HG03159 (cell line): ENCODE results near the gene MAPK10.
"Not testable (repeated sequence)": the region's sequence is repeated elsewhere in the genome, so short reads cannot be mapped to it uniquely, and the experiment has no call there.

Experiments
- ATAC-seq: cut with Tn5 transposase; IDR thresholded peaks from one replicate; pipeline ENCODE4 v1.9.1; 2021; ENCODE audit warnings: mild to moderate bottlenecking, moderate library complexity; ENCODE audit not compliant: unreplicated experiment

MAPK10 gene

DNA sequence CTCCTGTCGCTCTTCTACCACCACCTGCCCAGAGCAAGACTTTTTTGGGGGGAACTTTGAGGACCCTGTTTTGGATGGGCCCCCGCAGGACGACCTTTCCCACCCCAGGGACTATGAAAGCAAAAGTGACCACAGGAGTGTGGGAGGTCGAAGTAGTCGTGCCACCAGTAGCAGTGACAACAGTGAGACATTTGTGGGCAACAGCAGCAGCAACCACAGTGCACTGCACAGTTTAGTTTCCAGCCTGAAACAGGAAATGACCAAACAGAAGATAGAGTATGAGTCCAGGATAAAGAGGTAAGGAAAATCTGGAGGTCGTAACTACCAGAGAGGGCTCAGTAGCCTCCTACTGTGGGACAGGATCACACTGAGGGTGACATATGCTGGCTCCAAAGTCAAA lies 364.5 kb downstream of the MAPK10 start:
- no peak for ATAC-seq

DNA sequence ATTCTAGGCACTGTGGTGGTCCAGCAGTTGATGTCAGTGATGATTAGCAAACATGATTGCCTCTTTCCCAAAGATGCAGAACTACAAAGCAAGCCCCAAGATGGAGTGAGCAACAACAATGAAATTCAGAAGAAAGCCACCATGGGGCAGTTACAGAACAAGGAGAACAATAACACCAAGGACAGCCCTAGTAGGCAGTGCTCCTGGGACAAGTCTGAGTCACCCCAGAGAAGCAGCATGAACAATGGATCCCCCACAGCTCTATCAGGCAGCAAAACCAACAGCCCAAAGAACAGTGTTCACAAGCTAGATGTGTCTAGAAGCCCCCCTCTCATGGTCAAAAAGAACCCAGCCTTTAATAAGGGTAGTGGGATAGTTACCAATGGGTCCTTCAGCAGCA lies 365.3 kb downstream of the MAPK10 start:
- no peak for ATAC-seq

DNA sequence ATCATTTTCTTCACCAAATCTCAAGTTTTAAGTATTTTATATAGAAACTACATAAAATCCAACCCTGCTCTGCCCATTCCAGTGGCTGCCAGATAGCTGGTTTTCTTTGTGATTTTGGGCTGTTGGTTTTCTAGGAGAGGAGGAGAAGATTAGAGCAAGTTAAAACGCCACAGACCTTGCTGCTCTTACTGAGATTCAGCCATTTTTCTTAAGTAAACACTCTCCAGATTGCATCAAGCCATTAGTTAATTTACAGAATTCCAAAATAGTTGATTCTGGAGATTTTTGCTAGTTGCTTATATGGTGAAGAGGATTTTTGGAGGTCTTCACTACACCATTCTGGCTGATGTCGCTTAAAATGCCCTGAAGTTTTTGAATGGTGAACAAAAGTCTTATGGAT lies 366.2 kb downstream of the MAPK10 start:
- ATAC-seq = no peak

DNA sequence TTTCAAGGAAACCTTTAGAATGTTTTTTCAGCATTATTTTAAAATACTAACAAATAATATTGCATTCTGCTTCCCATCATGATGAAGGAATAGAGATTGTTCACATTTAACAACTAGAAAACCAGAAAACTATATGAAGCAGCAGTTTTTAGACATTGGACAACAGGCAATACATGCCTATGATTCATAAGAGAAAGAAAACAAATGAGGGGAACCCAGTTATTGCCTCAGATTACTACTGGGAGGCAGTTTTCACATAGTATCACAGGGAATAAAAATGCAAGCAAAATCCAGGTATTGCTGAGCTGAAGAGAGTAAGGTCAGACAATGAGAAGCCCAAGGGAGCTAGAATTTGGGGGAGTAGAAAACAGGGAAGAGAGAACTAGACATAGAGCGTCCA lies 373.6 kb downstream of the MAPK10 start:
- no peak for ATAC-seq

DNA sequence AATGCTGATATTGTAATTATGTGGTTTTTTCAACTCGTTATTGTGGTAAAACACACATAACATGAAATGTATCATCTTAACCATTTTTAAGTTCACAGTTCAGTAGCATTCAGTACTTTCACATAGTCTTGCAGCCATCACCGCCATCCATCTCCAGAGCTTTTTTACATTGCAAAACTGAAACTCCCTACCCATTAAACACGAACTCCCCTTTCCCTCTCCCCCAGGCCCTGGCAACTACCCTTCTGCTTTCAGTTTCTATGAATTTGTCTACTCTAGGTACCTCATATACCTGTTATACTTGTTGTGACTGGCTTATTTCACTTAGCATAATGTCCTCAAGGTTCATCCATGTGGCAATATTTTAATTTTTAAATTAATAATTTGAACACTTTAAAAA lies 380.6 kb downstream of the MAPK10 start:
- no peak for ATAC-seq

DNA sequence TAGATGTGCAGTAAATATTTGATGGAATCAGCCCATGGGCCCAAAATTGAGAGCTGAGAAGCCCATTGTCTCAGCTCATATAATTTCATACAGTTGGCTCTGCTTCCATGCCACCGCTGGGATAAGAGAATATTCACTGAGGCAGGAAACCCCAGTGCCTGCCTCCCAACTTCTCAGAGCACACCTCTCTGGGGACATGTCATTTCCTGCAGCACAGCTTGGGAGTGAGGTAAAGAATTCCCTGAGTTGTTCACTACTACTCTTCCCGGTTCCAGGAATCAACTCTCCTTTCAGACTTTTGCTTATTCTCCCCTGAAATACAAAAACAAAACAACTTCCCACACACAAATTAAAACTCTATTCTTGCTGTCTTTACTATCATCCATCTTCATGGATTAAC lies 389.3 kb downstream of the MAPK10 start:
- no peak for ATAC-seq

DNA sequence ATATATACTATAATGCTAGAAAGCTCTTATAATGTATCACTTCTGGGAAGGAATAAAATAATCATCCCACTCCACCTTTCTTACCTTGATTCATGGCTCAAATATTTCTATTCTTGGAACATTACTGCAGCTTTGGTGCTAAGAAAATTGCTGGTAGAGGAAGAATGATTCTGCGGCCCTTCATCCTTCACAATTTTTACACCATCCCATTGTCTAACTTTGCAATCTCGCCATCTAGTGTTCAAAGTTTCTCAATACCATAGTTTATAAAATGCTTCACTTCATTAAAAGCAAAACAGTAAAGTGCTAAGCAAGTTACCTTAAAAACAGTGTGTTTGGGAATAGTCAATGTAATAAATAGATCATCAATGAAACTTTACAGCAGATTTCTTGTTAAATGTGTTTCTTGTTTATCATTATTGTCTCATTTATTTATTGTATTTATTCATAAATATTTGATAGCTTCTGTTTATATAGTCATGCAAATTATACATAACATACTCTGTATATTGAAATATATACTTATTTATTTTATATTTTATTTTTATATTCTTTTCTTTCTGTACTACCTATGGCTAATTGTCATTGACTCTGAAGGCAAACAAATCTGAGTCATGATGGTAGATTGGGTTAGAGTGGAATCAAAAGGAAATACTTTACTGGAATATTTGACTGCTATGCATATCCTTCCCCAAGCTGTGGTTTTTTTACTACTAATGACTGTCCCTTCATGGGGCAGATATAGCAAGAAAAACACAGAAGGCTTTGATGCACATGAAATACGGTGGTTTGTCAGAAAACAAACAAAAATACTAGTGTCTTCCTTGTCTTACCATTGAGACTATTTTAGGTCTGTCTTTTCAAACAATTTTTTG lies 390.7 kb downstream of the MAPK10 start:
- peak; percentile 76 for ATAC-seq

DNA sequence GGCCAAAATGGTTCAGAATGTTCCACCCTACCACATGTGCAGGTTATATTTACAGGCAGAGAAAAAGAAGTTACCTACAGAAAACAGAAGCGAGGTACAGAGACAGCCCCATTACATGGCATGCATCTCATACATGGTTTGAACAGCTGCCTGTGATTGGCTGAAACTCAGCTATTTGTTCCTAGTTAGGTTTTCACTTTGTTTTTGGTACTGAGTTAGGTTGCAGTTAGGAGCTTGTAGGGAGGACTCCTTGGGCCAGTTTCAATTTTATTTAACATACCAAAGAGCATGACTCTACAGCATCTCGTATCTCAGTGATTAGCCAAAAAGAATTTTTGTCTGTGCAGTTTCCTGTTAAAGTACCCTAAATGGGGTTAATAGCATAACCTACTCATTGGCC lies 392.0 kb downstream of the MAPK10 start:
- no peak for ATAC-seq

DNA sequence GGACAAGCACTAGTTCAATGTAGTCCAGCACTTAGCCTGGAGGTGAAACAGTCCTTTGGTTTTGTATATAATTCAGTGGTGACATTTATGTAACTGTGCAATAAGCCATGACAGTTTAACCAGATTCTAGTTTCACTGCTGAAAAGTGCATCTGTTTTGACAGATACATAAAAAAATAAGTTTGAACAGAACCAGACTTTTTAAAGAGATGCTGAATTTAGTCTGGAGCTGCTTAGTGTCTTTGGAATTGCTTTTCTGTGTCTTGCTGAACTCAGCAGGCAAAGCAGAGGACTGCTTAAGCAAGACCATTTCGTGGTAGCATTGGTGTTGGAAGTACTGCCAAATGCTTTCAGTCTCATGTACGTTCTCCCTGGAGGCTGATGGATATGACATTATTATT lies 393.5 kb downstream of the MAPK10 start:
- ATAC-seq = no peak

DNA sequence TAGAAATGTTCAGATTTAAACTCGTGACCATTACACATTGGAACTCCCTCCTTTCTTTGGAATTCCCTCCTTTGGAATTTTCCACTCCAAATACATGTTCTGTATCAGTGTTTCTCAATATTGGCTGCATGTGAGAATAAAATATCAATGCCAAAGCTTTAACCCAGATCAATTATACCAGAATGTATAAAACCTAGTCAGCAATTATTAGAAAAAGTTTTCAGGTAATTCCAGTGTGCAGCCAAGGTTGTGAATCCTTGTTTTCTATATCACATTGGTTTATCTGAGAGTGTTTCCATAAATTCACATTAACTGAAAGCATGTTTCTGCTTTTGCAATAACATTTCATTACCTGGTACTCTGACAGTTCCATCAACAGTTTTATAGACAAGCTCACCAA lies 394.3 kb downstream of the MAPK10 start:
- no peak for ATAC-seq

DNA sequence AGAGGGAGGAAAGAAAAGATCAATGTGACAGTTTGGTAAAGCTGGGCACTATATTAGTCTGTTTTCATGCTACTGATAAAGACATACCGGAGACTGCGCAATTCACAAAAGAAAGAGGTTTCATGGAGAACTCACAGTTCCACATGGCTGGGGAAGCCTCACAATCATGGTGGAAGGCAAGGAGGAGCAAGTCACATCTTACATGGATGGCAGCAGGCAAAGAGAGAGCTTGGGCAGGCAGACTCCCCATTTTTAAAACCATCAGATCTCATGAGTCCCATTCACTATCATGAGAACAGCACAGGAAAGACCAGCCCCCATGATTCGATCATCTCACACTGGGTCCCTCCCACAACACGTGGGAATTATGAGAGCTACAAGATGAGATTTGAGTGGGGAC lies 394.8 kb downstream of the MAPK10 start:
- not testable (repeated sequence) for ATAC-seq

DNA sequence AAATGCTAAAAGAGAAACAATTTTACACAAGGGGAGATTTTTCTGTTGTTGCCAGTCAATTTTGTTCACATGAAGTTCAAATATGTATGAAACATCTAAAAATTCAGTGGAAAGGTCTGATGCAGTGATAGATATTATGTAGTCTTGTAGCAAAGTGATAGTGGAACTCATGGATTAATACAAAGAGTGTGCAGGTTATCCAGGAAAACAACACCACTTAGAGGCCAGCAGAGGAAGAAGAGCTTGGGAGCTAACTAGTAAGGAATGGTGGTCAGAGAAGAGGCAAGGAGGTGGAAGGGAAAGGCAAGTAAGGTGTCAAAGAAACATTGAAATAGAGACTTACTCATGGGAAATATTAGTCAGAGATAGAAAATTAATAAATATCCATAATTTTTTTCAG lies 395.6 kb downstream of the MAPK10 start:
- ATAC-seq = no peak

DNA sequence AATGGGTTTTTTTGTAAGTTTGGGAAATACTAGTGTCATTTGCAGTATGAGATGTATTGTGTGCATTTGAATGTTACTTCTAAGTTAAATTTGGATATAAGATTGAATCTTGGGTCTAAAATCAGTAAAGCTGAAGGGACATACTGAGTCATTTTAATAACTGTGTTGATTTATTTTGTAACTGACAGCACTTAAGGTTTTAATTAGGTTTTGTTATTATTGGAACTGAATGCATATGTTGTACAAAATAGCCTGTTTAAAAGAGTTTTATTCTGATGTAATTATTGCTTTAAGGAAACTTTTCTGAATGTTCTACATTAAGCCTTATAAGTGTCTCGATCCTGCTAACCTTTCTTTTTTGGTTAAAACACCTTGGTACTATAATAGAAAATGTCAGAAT lies 396.6 kb downstream of the MAPK10 start:
- ATAC-seq = no peak

DNA sequence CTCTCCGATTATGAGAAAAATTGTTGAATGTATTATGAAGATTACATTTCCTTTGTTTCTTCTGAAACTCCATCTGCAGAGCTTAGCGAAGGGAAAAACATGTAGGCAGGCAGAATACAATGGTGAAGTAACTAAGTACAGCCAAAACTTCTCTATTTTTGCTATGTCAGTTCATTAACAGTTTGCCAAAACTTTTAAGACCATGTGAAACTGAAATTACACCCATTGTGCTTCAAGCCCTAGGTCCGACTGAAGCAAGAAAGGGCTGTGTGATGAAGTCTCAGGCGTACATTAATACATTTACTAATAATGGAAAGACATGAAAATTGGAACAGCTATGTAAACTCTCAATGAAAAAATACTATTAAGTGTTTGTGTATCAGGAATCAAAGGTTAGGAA lies 398.0 kb downstream of the MAPK10 start:
- ATAC-seq = no peak

DNA sequence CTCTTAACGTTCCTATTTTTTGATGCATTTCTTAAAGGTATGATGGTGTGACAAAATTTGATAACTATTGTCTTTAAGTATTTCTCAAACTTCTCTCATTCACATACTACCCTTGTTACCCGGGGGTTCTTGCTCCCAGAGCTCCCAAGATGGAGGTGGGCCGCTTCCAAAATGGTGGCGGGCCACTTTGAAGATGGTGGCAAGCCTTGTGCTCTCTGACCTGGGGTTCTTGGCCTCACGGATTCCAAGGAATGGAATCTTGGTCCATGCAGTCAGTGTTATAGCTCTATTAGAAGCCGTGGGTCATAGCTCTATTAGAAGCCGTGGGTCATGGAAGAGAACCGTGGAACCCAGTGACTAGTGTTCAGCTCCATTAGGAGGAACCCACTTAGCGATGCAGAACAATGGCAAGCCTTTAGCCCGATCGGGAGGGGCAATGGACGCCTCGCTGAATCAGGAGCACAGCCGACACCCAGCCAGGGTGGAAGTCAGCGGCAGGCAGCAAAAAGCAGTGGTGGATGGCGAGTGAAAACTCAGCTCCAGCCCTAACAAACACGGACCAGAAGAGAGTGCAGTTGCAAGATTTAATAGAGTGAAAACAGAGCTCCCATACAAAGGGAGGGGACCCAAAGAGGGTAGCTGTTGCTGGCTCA lies 403.4 kb downstream of the MAPK10 start:
- no peak for ATAC-seq

DNA sequence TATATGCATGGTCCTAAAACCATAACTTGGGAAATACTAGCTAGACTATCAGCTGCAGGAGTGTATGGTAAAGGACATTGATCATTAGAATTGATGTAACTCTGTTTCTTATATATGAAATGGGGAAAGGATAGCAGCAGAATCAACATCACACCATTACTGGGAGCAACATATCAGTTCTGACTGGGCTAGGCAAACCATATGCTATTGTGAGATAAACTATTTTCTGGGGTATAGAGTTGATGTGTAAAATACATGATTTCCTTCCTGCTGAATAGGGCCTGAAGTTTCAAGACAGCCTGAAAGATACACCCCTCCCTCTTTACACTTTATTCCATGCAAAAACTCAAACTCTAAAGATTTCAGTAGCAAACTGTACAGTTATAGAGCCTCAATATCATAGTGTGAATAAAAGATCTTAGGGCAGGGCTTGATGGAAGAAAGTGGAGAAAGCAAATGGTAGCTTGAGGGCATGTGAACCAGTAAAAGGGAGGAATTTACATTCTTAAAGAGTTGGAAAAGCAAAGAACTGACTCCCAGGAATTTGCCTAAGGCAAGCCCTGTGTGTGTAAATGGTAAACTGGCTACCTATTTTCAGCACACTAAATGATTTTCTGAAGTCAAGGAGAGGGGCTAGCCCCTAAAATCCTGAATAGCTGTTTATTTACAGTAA lies 404.1 kb downstream of the MAPK10 start:
- no peak for ATAC-seq

DNA sequence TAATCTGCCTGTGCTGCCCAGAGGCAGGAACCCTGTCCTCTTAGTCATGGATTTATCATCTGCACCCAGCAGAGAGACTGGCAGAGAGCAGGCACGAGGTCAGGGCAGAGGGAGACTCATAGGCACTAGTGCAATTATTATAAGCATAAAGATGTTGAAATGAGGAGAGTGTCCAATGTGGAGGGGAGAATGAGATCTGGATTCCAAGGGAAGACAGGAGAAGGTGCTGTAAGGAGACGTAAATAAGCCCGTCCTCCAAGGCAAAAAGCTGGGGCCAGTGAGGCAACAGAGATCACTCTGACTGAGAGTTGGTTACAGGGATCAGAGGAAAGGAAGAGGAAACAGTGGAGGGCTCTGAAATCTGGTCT lies 406.2 kb downstream of the MAPK10 start:
- no peak for ATAC-seq

DNA sequence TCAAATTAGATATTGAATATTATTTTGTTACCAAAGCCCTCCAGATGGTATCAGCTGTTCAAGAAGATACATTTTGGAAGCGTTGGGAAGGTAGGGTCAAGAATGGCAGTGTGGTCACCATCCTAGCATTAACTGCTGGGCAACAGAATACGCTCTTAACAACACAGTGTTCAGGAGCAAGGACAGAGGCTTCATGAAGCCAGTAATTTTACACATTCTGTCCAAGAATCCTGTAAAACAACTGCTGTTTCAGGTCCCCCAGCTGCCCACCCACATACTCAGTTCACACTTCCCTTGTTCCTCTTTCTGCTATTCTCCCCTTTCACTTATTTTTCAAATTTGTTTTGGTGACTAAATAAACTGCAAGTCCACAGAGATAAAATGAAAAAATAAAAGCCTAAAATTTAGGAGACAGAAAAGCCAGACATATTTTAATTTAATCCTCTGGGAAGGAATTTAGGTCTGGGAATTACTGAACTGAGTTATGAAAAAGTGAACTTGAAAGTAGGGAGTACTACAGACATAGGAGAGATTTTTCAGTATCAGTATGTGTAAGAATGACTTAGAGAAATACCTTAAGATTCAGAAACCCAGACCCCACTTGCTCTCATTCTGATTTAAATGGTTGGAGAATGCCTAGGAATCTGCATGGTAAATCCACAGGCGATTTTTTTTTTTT lies 406.7 kb downstream of the MAPK10 start:
- no peak for ATAC-seq

DNA sequence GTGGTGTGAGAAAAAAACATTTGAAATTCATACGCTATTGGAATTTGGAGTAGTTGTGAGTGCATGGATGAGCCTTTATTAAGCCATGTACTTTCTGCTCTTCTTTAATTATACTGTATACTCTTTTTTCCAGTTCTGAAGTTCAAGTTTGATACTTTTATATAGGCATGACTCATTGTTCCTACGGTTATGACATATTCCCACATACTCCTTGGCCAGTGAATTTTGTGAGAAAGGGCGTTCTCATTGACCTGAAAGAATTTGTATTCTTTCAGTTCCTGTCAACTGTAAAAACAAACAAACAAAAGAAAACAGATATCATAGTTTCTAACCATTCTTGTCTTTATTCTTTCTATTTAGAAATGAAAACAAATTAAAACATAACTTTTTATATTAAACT lies 407.3 kb downstream of the MAPK10 start:
- ATAC-seq = no peak

DNA sequence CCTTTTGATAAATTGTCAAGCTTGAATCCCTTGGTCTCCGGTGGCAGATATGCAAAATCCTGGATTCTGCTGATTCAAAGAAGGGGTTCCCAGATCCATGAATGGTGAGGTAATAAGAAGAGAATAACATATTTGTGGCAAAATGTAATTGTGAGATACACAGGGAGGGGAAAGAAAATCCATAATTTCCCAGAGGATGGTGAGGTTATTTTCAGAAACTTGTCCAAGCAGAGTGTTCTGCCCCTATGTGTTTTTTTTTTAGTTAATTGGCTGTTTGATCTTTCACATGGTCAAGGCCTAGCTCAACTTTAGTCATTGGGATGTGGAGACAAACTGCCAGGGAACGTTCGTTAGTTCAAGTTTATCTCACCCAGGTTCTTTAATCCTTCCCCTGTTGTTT lies 408.8 kb downstream of the MAPK10 start:
- ATAC-seq = no peak

DNA sequence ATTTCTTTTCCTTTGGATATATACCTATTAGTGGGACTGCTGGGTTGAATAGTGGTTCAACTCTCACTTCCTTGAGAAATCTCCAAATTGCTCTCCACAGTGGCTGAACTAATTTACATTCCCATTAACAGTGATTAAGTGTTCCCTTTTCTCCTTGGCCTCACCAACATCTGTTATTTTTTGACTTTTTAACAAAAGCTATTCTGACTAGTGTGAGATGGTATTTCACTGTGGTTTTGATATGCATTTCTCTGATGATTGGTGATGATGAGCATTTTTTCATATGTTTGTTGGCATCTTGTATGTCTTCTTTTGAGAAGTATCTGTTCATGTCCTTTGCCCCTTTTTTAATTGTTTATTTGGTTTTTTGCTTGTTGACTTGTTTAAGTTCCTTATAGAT lies 413.0 kb downstream of the MAPK10 start:
- no peak for ATAC-seq

DNA sequence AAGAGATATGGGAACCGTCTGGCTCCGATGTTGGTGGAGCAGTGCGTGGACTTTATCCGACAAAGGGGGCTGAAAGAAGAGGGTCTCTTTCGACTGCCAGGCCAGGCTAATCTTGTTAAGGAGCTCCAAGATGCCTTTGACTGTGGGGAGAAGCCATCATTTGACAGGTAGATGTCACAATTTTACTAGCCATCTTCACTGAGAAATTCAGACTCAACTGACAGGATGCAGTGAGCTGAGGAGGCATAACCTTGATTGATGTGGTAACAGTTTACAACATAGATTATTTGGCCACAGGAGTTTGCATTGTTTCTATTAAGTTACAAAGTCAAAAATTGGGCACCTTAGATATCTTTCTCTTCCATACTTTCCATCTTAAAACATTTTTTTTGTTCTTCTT lies 417.7 kb downstream of the MAPK10 start:
- no peak for ATAC-seq
